ENCODE measurements around the gene ARHGEF11.

ARHGEF11 gene

GRCh38 chr1:156963621-156964020, 81.9 kb downstream of the ARHGEF11 start:
- TF ChIP-seq CTCF (IDR thresholded peaks at IDR 0.05; ENCODE audit: borderline replicate concordance, extremely low read depth, low read length, poor library complexity, severe bottlenecking) (no peak), EZH2 (IDR thresholded peaks at IDR 0.05; ENCODE audit: borderline replicate concordance, low read depth, low read length, severe bottlenecking) (no peak)
- H3K27ac ChIP-seq (ENCODE audit: low read length), result 0 out of 2 replicates have a peak overlapping the region, but pooled peaks have one; percentile 11
- H4K20me1 ChIP-seq (ENCODE audit: insufficient read depth, low read length), result no peaks in the 10 kb centered on the region
- no peak overlapping the region; a peak in 1 of 4 replicates for H3K4me3 ChIP-seq (ENCODE audit: low read depth in 1 of 2, low read length in 2 of 2)
- peak; percentile 78 for ATAC-seq (ENCODE audit: insufficient read depth, low read depth)
- peak overlapping the region; percentile 48 for H2AFZ ChIP-seq (ENCODE audit: low read depth, low read length)
- no peaks in the 10 kb centered on the region for H3K36me3 ChIP-seq (ENCODE audit: insufficient read depth, low read length)
- H3K9me3 ChIP-seq (ENCODE audit: insufficient read depth, low read length, severe bottlenecking), result no peaks in the 10 kb centered on the region
- H3K4me1 ChIP-seq (ENCODE audit: insufficient read depth, low read length), result peaks cover 20% of the 10 kb centered on the region
- H3K9ac ChIP-seq (ENCODE audit: low read depth, low read length), result no peak overlapping the region
- peak overlapping the region; percentile 39; the same call in 1 of the 2 replicates for H3K4me2 ChIP-seq (ENCODE audit: insufficient read depth, low read length)
- DNase-seq, result peak; percentile 59
- no peaks in the 10 kb centered on the region for H3K79me2 ChIP-seq (ENCODE audit: insufficient read depth, low read length)
- H3K27me3 ChIP-seq (ENCODE audit: insufficient read depth, low read length, poor library complexity), result peaks cover 31% of the 10 kb centered on the region

- H3K4me2 ChIP-seq (ENCODE audit: insufficient read depth, low read length), result no peak overlapping the region
Observed at GRCh38 chr1:156961709-156962108, 83.8 kb downstream of the ARHGEF11 start.

GRCh38 chr1:156959925-156960324, 85.6 kb downstream of the ARHGEF11 start:
- no peak overlapping the region for H3K4me3 ChIP-seq (ENCODE audit: low read depth in 1 of 2, low read length in 2 of 2)
- no peaks in the 10 kb centered on the region for H3K36me3 ChIP-seq (ENCODE audit: insufficient read depth, low read length)
- DNase-seq (no peak), ATAC-seq (ENCODE audit: insufficient read depth, low read depth) (no peak)
- no peak overlapping the region for H3K27ac ChIP-seq (ENCODE audit: low read length)
- H4K20me1 ChIP-seq (ENCODE audit: insufficient read depth, low read length), result no peaks in the 10 kb centered on the region
- H3K9ac ChIP-seq (ENCODE audit: low read depth, low read length), result no peak overlapping the region
- H3K9me3 ChIP-seq (ENCODE audit: insufficient read depth, low read length, severe bottlenecking), result no peaks in the 10 kb centered on the region
- no peak overlapping the region for H3K4me2 ChIP-seq (ENCODE audit: insufficient read depth, low read length)
- H3K27me3 ChIP-seq (ENCODE audit: insufficient read depth, low read length, poor library complexity), result peaks cover 22% of the 10 kb centered on the region
- TF ChIP-seq CTCF (IDR thresholded peaks at IDR 0.05; ENCODE audit: borderline replicate concordance, extremely low read depth, low read length, poor library complexity, severe bottlenecking) (no peak), EZH2 (IDR thresholded peaks at IDR 0.05; ENCODE audit: borderline replicate concordance, low read depth, low read length, severe bottlenecking) (no peak)
- H3K4me1 ChIP-seq (ENCODE audit: insufficient read depth, low read length), result peaks cover 20% of the 10 kb centered on the region
- no peaks in the 10 kb centered on the region for H3K79me2 ChIP-seq (ENCODE audit: insufficient read depth, low read length)
- H2AFZ ChIP-seq (ENCODE audit: low read depth, low read length), result no peak overlapping the region

More at GRCh38 chr1:156961709-156962108, 83.8 kb downstream of the ARHGEF11 start:
- no peaks in the 10 kb centered on the region for H3K9me3 ChIP-seq (ENCODE audit: insufficient read depth, low read length, severe bottlenecking)
- H3K36me3 ChIP-seq (ENCODE audit: insufficient read depth, low read length), result no peaks in the 10 kb centered on the region
- peaks cover 20% of the 10 kb centered on the region for H3K4me1 ChIP-seq (ENCODE audit: insufficient read depth, low read length)
- no peak for TF ChIP-seq EZH2 (IDR thresholded peaks at IDR 0.05; ENCODE audit: borderline replicate concordance, low read depth, low read length, severe bottlenecking)
- TF ChIP-seq CTCF (IDR thresholded peaks at IDR 0.05; ENCODE audit: borderline replicate concordance, extremely low read depth, low read length, poor library complexity, severe bottlenecking), result peak; percentile 61
- peaks cover 29% of the 10 kb centered on the region for H3K27me3 ChIP-seq (ENCODE audit: insufficient read depth, low read length, poor library complexity)
- H3K4me3 ChIP-seq (ENCODE audit: low read depth in 1 of 2, low read length in 2 of 2), result no peak overlapping the region
- H4K20me1 ChIP-seq (ENCODE audit: insufficient read depth, low read length), result no peaks in the 10 kb centered on the region
- no peak overlapping the region for H3K27ac ChIP-seq (ENCODE audit: low read length)
- H2AFZ ChIP-seq (ENCODE audit: low read depth, low read length), result no peak overlapping the region
- no peak overlapping the region for H3K9ac ChIP-seq (ENCODE audit: low read depth, low read length)
- peak; percentile 82 for ATAC-seq (ENCODE audit: insufficient read depth, low read depth)
- no peaks in the 10 kb centered on the region for H3K79me2 ChIP-seq (ENCODE audit: insufficient read depth, low read length)
- peak; percentile 57 for DNase-seq

- peaks cover 20% of the 10 kb centered on the region for H3K4me1 ChIP-seq (ENCODE audit: insufficient read depth, low read length)
- H3K36me3 ChIP-seq (ENCODE audit: insufficient read depth, low read length), result no peaks in the 10 kb centered on the region
- H3K27ac ChIP-seq (ENCODE audit: low read length), result no peak overlapping the region
- H3K9ac ChIP-seq (ENCODE audit: low read depth, low read length), result no peak overlapping the region
- no peak for TF ChIP-seq EZH2 (IDR thresholded peaks at IDR 0.05; ENCODE audit: borderline replicate concordance, low read depth, low read length, severe bottlenecking)
- TF ChIP-seq CTCF (IDR thresholded peaks at IDR 0.05; ENCODE audit: borderline replicate concordance, extremely low read depth, low read length, poor library complexity, severe bottlenecking), result no peak
- no peaks in the 10 kb centered on the region for H3K9me3 ChIP-seq (ENCODE audit: insufficient read depth, low read length, severe bottlenecking)
- DNase-seq (no peak), ATAC-seq (ENCODE audit: insufficient read depth, low read depth) (no peak)
- peaks cover 18% of the 10 kb centered on the region for H3K27me3 ChIP-seq (ENCODE audit: insufficient read depth, low read length, poor library complexity)
- H3K79me2 ChIP-seq (ENCODE audit: insufficient read depth, low read length), result no peaks in the 10 kb centered on the region
- no peaks in the 10 kb centered on the region for H4K20me1 ChIP-seq (ENCODE audit: insufficient read depth, low read length)
- no peak overlapping the region for H2AFZ ChIP-seq (ENCODE audit: low read depth, low read length)
- H3K4me2 ChIP-seq (ENCODE audit: insufficient read depth, low read length), result no peak overlapping the region
- H3K4me3 ChIP-seq (ENCODE audit: low read depth in 1 of 2, low read length in 2 of 2), result no peak overlapping the region
Observed at GRCh38 chr1:156959414-156959813, 86.1 kb downstream of the ARHGEF11 start.

Measured in DND-41 (cell line).